HG02571 (cell line): ENCODE data around the gene NUP210.

Experiments used
- ATAC-seq: cut with Tn5 transposase; IDR thresholded peaks from one replicate; pipeline ENCODE4 v1.9.1; 2021; ENCODE audit warnings: mild to moderate bottlenecking, moderate library complexity; ENCODE audit not compliant: unreplicated experiment

NUP210 gene

DNA sequence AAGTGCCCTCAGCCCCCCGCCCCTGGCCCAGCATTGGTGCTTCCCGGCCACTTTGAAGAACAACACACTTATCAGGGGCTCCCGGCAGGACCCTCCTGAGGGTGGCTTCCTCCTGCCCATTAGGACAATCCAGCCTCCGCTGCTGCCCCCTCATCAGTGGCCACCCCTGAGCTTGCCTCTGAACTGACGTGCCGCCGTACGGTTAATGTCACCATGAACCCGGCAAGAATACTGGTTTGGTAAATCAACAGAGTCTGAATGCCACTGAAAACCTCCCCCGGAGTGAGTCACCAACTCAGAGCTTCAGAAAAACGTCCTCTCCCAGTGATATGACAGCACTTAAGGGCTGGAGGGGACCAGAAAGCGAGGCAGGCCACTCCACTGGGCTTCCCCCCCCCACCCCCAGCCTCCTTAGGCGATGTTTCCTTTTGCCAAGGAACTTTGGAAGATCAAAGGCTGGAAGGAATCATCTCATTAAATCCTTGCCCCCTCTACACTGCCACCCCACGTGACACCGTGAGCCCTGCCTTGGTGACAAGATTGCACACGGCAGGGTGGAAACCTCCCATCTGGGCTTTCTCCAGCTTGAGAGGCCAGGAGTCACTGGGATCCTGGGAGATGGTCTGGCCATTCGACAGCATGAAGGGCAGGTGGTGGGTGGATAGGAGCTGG is 142.1 kb downstream of the NUP210 start:
- no peak for ATAC-seq

DNA sequence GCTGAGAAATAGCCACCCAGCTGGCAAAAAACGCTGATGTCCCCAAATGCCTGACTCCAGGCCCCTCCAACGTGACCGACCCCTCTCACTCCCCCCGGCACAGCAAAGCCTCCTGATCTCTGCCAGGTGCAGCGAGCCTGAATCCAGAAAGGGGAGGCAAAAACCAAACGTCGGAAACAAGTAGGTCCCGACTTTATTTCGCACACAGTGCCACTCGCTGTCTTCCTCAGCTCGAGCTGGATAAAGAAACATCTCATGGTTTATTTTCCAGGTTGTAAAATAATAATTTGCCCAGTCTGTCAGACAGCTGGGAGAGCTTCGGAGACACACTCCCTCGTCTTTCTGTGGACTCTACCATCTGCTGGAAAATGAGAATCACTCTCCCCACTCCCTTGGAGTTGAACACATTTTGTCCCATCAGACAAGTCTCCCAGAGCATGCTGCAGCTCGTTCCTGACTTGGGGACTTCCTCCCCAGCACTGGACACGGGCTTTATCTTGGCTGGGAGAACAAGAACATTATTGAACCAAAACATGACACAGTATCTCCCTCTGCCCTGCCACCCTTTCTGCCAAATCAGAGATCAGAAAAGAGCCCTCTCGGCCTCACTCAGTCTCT is 142.8 kb downstream of the NUP210 start:
- ATAC-seq: no peak

DNA sequence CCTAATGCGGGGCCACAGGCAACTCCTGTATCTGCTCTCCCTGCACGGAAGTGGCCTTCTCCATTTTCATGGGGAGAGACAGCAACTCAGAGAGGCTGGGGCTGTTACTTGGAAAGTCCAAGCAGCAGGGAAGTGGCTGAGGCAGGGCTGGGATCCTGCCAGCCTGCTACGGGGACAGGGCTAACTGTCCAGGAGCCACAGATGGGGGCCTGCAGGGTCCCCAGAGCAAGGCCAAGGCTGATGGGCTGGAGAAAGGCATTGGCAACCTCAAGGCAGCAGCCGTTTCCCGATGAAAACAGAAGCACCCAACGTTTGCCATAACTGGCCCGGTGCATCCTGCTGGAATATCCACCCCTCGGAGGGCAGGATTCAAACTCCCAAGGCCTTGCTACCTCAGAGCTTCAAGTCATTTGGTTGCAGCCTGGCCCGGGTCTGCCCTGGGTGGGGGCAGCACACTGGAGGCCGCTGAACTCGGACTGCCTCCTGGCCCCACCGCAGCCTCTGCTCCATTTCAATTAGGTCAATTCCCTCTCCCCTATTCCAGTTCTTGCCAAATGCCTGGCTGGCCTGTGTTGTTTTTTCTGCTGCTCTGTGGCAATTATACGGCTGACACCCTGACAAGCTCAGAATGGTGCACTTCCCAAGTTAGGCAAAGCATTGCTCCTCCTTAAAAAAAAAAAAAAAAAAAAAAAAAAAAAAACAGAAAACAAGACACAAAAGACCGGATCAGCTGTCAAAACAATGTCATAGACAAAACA is 143.5 kb downstream of the NUP210 start:
- no peak for ATAC-seq

DNA sequence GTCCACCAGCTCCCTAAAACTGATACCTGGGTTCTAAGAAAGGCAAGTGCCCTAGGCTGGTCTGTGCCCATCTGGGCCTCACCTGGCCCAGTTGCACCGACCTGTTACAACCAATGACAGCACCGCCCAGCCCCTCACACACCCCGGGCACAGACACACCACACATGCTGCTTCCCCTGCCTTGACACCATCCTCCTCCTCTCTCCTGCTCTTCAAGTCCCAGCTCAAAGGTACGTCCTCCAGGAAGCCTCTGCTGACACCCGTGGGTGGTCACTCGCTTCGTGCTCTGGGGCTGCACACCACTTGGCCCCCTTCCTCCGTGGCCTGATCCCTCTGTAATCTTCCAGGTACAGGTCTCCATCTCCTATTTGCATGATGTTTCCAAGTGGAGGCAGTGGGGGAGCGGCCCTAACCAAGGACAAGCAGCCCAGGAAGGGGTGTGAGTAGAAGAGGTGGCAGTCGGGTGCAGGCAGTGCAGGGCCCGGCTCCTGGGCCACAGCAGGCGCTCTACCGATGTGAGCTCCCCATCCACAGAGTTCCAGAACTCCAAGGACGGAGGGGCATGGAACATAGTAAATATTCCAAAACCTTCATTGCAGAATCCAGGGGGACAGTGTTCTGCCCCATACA is 144.6 kb downstream of the NUP210 start:
- ATAC-seq: no peak

DNA sequence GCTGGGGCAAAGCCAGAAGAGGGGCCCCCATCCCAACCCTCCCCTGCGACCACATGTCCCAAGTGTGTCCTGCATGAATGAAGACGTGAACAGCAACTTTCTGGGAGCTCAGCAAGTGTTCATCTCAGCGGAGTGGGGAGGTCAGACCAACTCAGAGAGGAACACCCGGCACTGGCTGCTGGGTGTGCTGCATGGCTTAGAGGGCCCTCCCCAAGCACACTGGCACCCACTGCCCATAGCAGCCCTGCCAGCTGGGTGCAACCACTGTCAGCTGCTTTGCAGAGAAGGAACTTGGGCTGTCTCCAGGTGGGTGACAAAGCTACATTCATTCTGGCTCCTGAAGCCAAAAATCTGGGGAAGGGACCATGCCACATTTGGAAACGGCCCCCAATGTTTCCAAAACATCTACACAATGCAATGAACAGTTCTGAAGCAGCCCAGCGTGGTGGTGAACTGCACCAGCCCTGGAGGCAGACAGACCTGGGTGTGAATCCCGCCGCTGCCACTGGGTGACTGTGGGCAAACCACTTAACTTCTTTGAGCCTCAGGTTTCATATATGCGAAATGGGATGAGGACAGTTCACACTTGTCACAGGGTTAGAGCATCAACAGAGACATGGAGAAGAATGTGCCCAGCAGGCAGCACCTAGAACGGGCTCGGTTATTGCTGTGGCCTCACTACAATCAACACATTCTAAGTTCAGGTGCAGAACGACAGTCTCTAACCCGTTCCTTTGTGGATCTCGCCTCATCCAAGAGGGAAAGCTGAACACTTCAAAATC is 145.4 kb downstream of the NUP210 start:
- ATAC-seq: no peak

DNA sequence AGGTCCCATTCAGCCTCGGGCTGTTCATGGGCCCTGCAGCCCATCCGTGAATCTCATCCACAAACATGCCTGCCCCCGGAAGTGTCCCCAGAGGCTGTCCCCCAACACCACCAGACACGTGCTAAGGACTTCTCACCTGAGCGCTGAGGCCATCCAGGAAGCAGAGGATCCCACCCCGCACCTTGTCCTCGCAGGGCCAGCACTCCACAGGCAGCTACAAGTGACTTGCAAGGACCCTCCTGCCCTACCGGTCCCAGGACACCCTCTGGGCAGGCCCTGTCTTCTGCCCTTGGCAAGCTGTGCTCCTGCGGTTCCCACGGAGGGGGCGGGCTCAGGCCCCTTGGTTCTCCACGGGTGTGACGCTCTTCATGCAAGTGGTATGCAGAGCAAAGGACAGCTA is 146.0 kb downstream of the NUP210 start:
- no peak for ATAC-seq

DNA sequence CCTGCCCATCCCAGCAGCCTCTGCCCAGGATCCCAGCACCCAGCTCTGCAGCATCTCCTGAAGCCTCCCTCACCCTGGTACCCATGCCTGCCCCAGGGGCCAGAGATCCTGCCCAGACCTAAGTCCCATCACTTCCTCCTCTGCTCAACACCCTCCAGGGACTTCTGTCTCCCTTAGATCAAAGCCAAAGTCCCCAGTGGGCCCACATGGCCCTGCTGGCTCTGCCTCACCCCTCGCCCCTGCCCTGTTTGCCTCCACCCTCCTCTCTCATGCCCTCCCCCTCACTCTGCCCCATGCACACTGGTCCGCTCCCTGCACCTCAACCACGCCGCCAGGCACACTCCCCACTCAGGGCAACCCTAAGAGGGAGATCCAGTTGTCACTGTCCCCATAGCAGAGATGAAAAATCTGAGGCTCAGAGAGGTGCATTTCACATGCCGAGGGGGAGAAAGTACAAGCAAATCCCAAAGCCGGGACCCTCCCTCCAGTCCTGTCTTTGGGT is 146.5 kb downstream of the NUP210 start:
- ATAC-seq: no peak

DNA sequence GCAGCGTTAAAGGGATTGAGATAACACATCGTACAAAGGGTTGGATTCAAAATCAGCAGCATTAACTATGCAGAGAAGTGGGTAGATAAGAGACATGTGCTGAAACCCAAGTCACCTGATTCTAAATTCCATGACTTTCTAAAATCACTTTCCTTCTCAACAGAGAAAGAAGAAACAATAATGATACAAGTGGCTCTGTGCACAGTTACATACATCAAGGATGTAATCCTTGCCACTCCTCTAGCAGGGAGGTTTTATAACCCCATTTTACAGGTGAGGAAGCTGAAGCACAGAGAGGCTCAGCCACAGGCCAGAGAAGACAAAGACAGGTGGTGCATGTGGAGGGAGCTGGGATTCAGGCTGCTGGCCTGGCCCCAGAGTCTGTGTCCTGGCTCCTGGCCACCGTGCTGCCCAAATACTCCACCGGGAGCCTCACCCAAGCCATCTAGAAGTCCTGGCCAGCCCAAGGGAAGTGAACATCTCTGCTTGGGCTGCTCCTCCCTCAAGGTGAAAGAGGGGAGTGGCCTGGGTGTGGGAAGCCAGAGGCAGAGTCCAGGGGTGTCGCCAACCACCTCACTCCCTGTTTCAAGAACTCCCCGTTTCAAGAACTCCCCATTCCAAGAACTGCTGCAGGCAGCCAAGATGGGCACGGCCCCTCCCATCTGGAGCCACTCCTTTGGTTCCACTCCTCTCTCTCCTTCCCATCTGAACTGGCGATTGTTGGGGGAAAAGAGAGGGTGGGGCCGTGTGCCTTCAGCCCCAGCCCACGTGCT is 147.1 kb downstream of the NUP210 start:
- ATAC-seq: no peak

DNA sequence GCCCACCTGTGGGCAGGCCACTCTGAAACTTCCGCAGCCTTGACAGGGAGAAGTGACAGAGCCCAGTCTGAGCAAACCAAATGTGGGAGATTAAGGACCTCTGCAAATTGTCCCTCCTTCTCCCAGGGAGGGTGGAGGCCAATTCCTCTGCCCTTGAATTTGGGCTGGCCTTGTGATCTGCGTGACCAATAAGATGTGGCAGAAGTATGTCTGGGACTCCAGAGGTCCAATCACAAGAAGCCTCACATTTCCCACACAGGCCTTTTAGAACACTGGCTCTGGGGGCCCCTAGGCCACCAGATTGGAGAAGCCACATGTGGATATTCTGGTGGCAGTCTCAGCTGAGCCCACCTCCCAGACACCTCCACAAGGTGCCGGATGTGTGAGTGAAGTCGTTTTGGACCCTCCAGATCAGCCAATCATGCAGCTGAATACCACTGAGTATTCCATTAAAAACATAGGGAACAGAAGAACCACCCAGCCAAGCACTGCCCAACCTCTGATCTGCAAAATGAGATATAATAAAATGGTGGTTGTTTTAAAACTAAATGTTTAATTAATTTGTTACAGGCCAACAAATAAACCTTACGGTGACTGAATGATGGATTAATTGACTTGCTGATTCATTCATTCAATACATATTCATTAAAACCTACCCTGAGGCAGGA is 150.3 kb downstream of the NUP210 start:
- ATAC-seq: no peak

DNA sequence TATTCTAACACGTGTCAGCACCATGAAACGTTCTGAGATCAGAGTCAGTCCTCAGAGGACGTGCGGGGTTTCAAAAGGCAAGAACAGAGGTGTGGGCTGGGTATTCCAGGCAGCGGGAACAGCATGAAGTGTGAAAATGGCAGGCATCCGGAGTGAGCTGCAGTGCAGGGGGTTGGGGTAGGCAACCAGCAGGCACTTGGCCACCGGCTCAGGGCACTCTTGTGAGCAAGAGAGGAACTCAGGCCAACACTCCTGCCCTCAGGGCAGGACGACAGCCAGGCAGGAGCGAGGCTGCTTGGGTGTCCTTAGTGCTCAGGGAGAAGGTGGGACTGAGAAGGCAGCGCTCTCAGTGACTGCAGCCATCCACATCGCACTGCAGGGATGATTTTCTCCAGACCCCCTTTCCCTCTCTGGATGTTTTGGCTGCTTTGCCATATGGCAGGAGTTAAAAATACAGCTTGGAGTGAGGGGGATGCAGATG is 151.1 kb downstream of the NUP210 start:
- no peak for ATAC-seq

DNA sequence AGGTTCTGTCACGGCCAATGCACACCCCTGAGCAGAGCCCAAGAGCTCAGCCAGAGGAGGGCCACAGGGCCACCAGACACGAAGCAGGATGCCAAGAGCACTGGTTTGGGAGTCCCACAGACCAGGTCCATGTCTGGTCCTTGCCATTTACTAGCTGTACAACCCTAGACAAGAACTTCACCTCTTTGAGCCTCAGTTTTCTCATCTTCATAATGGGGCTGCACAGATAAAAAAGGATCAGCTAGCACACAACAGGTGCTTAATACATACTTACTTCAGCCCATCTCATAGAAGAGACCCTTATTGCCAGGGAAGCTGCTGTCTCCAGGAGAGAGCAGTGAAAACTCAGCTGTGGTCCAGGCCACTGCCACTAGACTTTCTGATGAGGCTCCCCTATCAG is 152.0 kb downstream of the NUP210 start:
- ATAC-seq: no peak

DNA sequence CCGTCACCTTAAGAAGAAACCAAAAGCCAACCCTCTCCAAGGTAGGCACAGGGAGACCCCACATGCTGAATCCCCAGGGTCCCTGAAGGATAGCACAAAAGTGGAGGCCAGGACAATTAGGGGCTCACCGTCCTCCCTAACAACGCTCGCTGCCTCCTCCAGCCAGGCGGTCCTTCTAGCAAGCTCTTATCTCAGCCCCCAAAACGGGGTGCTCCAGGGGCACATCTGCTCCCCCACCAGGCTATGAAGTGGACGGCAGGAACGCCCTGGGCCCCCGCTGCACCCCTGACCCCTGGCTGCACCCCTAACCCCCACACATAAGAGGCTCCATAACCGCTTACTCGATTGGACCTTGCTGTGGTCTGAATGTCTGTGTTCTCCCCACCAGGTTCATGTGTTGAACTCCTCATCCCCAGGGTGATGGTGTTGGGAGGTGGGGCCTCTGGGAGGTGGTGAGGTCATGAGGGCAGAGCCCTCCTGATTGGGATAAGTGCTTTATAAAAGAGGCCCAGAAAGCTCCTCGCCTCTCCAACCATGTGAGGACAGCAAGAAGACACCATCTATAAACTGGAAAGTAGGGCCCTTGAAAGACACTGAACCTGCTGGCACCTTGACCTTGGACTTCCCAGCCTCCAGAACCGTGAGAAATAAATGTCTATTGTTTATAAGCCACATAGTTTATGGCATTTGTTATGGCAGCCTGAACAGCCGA is 153.3 kb downstream of the NUP210 start:
- no peak for ATAC-seq
